ENCODE measurements around the gene ATP2C2.

GRCh38 chr16:84349862-84350684 is 18.3 kb upstream of the ATP2C2 start:
- no peak for TF ChIP-seq KLF9 (tag by site-specific recombination; IDR thresholded peaks at IDR 0.05; ENCODE audit: low read depth)
- no peak for TF ChIP-seq HOXA7 (CRISPR knock-in tag; IDR thresholded peaks at IDR 0.05; ENCODE audit: borderline replicate concordance)
- TF ChIP-seq CTCF (tag by site-specific recombination; IDR thresholded peaks at IDR 0.05), result no peak
- TF ChIP-seq ZNF549 (tag by site-specific recombination; IDR thresholded peaks at IDR 0.05), result no peak
- no peak for TF ChIP-seq ZNF24 (tag by site-specific recombination; IDR thresholded peaks at IDR 0.05)
- no peak for TF ChIP-seq ZIC2 (tag by site-specific recombination; IDR thresholded peaks at IDR 0.05)
- TF ChIP-seq ZNF239 (tag by site-specific recombination; IDR thresholded peaks at IDR 0.05), result no peak
- no peak for TF ChIP-seq ZSCAN30 (tag by site-specific recombination; IDR thresholded peaks at IDR 0.05)
- TF ChIP-seq ZNF174 (tag by site-specific recombination; IDR thresholded peaks at IDR 0.05), result no peak
- TF ChIP-seq ZBTB17 (tag by site-specific recombination; IDR thresholded peaks at IDR 0.05), result no peak
- TF ChIP-seq REST (tag by site-specific recombination; IDR thresholded peaks at IDR 0.05), result no peak

All from HEK293 (cell line).